Fibroblast of lung (primary cell): ENCODE data around the gene PTF1A. TPM values are rescaled to one million over a fixed set of nuclear protein-coding genes. Genes with fewer than 3 reads are reported as not detected.

Experiments
- DNase-seq, 2 donors: peaks; one replicate each; pipeline versions ENCODE4 v3.0.0 to v3.0.0-alpha.2; 2010; ENCODE audit warnings: low read depth in 2 of 2
- H2AFZ ChIP-seq: 2 replicates; pipeline ENCODE4 v1.5.1; 2012; ENCODE audit warnings: low read length, control low read depth, inconsistent platforms
- H3K27ac ChIP-seq: 2 replicates; pipeline ENCODE4 v1.5.1; 2011; ENCODE audit warnings: low read length, control low read depth; ENCODE audit not compliant: insufficient read depth
- H3K27me3 ChIP-seq: 2 replicates; pipeline ENCODE4 v1.5.1; 2011; ENCODE audit warnings: mild to moderate bottlenecking, low read length; ENCODE audit not compliant: control insufficient read depth, insufficient read depth
- H3K36me3 ChIP-seq: 2 replicates; pipeline ENCODE4 v1.5.1; 2011; ENCODE audit warnings: low read length; ENCODE audit not compliant: control insufficient read depth, insufficient read depth
- H3K4me1 ChIP-seq: 2 replicates; pipeline ENCODE4 v1.5.1; 2011; ENCODE audit warnings: low read length; ENCODE audit not compliant: control insufficient read depth, insufficient read depth; ENCODE audit errors: extremely low read depth
- H3K4me2 ChIP-seq: 2 replicates; pipeline ENCODE4 v1.5.1; 2011; ENCODE audit warnings: low read length, control low read depth; ENCODE audit not compliant: insufficient read depth; ENCODE audit errors: extremely low read depth
- H3K4me3 ChIP-seq, 4 experiments: fragments of 200-600 bp in 1 of 4; sonication (generic) in 1 of 4; replicated peaks in 1 of 4; 2 replicates each; pipeline ENCODE4 v1.5.1; 2011 to 2016; ENCODE audit warnings: low read length in 4 of 4, low read depth in 3 of 4, mild to moderate bottlenecking in 3 of 4, control low read depth in 2 of 4, inconsistent platforms in 1 of 4, mixed read lengths in 1 of 4; ENCODE audit not compliant: insufficient read depth in 1 of 4; ENCODE audit errors: control extremely low read depth in 1 of 4
- H3K79me2 ChIP-seq: 2 replicates; pipeline ENCODE4 v1.5.1; 2012; ENCODE audit warnings: mild to moderate bottlenecking, low read length, inconsistent platforms; ENCODE audit not compliant: control insufficient read depth, insufficient read depth
- H3K9ac ChIP-seq: 2 replicates; pipeline ENCODE4 v1.5.1; 2011; ENCODE audit warnings: mild to moderate bottlenecking, low read length, control low read depth; ENCODE audit not compliant: insufficient read depth
- H3K9me3 ChIP-seq: 2 replicates; pipeline ENCODE4 v1.5.1; 2012; ENCODE audit warnings: low read depth, low read length; ENCODE audit not compliant: control insufficient read depth, insufficient read depth
- H4K20me1 ChIP-seq: 2 replicates; pipeline ENCODE4 v1.5.1; 2011; ENCODE audit warnings: low read length; ENCODE audit not compliant: control insufficient read depth, insufficient read depth; ENCODE audit errors: extremely low read depth
- CTCF ChIP-seq, 2 donors: IDR thresholded peaks in 1 of 2; conservative IDR thresholded peaks in 1 of 2; 1 replicate in 1 of 2; 2 replicates in 1 of 2; pipeline ENCODE4 v1.5.1; 2011 to 2012; ENCODE audit warnings: low read length in 2 of 2, control low read depth in 1 of 2, inconsistent platforms in 1 of 2, low read depth in 1 of 2, mild to moderate bottlenecking in 1 of 2
- EZH2 ChIP-seq: IDR thresholded peaks from 2 replicates; pipeline ENCODE4 v1.5.1; 2012; ENCODE audit warnings: low read length, control low read depth, mild to moderate bottlenecking; ENCODE audit errors: missing control alignments
- polyA plus RNA-seq, 2 donors: library from polyadenylated mRNA; depleted of rRNA in 1 of 2; stranded (reverse) in 1 of 2; unstranded in 1 of 2; fragments of >200 nt; gene quantifications; 2 replicates each; pipeline ENCODE4 v1.2.1, GENCODE V29; 2011 to 2012; ENCODE audit warnings: missing spikeins in 1 of 2
- total RNA-seq: library from RNA; depleted of rRNA; stranded (reverse); fragments of >200 nt; gene quantifications from 2 replicates; pipeline ENCODE4 v1.2.1, GENCODE V29; 2014

The PTF1A gene
- total and polyA plus RNA-seq, 2 donors (not counting 1 experiment from before 2014, with no cell fraction given), result not detected

- H3K27me3 ChIP-seq, result peaks cover 11% of the 10 kb centered on the region
- H4K20me1 ChIP-seq, result no peaks in the 10 kb centered on the region
- H3K36me3 ChIP-seq, result no peaks in the 10 kb centered on the region
- H3K9ac ChIP-seq, result no peak overlapping the region
- H3K4me2 ChIP-seq, result no peak overlapping the region
- H3K4me3 ChIP-seq, result no peak overlapping the region
- DNase-seq, result no peak
- no peak overlapping the region for H2AFZ ChIP-seq
- H3K27ac ChIP-seq, result no peak overlapping the region
- H3K9me3 ChIP-seq, result no peaks in the 10 kb centered on the region
- TF ChIP-seq CTCF (conservative IDR thresholded peaks at IDR 0.05 in 1 of 2, IDR thresholded peaks at IDR 0.05 in 1 of 2; ENCODE audit: low read depth in 1 of 2, low read length in 2 of 2) (no peak), EZH2 (no peak)
- H3K79me2 ChIP-seq, result no peaks in the 10 kb centered on the region
- H3K4me1 ChIP-seq, result no peaks in the 10 kb centered on the region
Measured at GRCh38 chr10:23186697-23187096, 5.4 kb upstream of the PTF1A start.

GRCh38 chr10:23187155-23187554, 5.0 kb upstream of the PTF1A start:
- no peak overlapping the region for H3K4me2 ChIP-seq
- H3K79me2 ChIP-seq, result no peaks in the 10 kb centered on the region
- no peaks in the 10 kb centered on the region for H3K36me3 ChIP-seq
- H3K4me1 ChIP-seq, result no peaks in the 10 kb centered on the region
- no peak overlapping the region for H3K4me3 ChIP-seq
- no peak overlapping the region for H3K9ac ChIP-seq
- H3K27me3 ChIP-seq, result peaks cover 11% of the 10 kb centered on the region
- no peaks in the 10 kb centered on the region for H4K20me1 ChIP-seq
- H3K27ac ChIP-seq, result no peak overlapping the region
- no peaks in the 10 kb centered on the region for H3K9me3 ChIP-seq
- TF ChIP-seq CTCF (conservative IDR thresholded peaks at IDR 0.05 in 1 of 2, IDR thresholded peaks at IDR 0.05 in 1 of 2; ENCODE audit: low read depth in 1 of 2, low read length in 2 of 2) (no peak), EZH2 (no peak)
- DNase-seq, result no peak
- H2AFZ ChIP-seq, result no peak overlapping the region

- H4K20me1 ChIP-seq, result no peaks in the 10 kb centered on the region
- no peak for DNase-seq
- H3K36me3 ChIP-seq, result no peaks in the 10 kb centered on the region
- H3K27ac ChIP-seq, result no peak overlapping the region
- TF ChIP-seq CTCF (conservative IDR thresholded peaks at IDR 0.05 in 1 of 2, IDR thresholded peaks at IDR 0.05 in 1 of 2; ENCODE audit: low read depth in 1 of 2, low read length in 2 of 2), result no peak
- TF ChIP-seq EZH2, result no peak
- H2AFZ ChIP-seq, result no peak overlapping the region
- no peaks in the 10 kb centered on the region for H3K9me3 ChIP-seq
- H3K27me3 ChIP-seq, result peaks cover 15% of the 10 kb centered on the region
- H3K4me2 ChIP-seq, result no peak overlapping the region
- no peak overlapping the region for H3K4me3 ChIP-seq
- H3K4me1 ChIP-seq, result no peaks in the 10 kb centered on the region
- H3K79me2 ChIP-seq, result no peaks in the 10 kb centered on the region
- H3K9ac ChIP-seq, result no peak overlapping the region
Measured at GRCh38 chr10:23189024-23189423, 3.1 kb upstream of the PTF1A start.
